Stomach (tissue), 9 donors: ENCODE data around the gene DPCD. TPM values are rescaled to one million over a fixed set of nuclear protein-coding genes. Genes with fewer than 3 reads are reported as not detected.
"Not testable (repeated sequence)": the region's sequence is repeated elsewhere in the genome, so short reads cannot be mapped to it uniquely, and the experiment has no call there.

ENCODE experiments used
- DNase-seq, 2 donors: peaks; one replicate each; pipeline versions ENCODE4 v3.0.0 to v3.0.0-alpha.2; 2013 to 2019
- H3K27ac ChIP-seq, 5 donors: fragments of 200-600 bp in 4 of 5; sonication (generic) in 4 of 5; one replicate each; pipeline ENCODE4 v1.5.1; 2013 to 2019; ENCODE audit warnings: mild to moderate bottlenecking in 1 of 5, moderate library complexity in 1 of 5
- H3K27me3 ChIP-seq, 3 donors: fragments of 200-600 bp; sonication (generic); one replicate each; pipeline ENCODE4 v1.5.1; 2017 to 2019; ENCODE audit warnings: mixed run types in 1 of 3
- H3K36me3 ChIP-seq, 4 donors: fragments of 200-600 bp; sonication (generic); 1 replicate in 3 of 4; 2 replicates in 1 of 4; pipeline ENCODE4 v1.5.1; 2016 to 2019
- H3K4me1 ChIP-seq, 4 donors: fragments of 200-600 bp; sonication (generic); one replicate each; pipeline ENCODE4 v1.5.1; 2016 to 2019
- H3K4me3 ChIP-seq, 4 donors: fragments of 200-600 bp; sonication (generic) in 3 of 4; one replicate each; pipeline ENCODE4 v1.5.1; 2016 to 2019; ENCODE audit warnings: mild to moderate bottlenecking in 1 of 4
- H3K9me3 ChIP-seq, 4 donors: fragments of 200-600 bp; sonication (generic); one replicate each; pipeline ENCODE4 v1.5.1; 2016 to 2019
- EP300 ChIP-seq: sonication (generic); formaldehyde crosslinking; IDR thresholded peaks from one replicate; pipeline ENCODE4 v1.6.1; 2017; ENCODE audit warnings: antibody characterized with exemption
- POLR2A ChIP-seq, 4 donors: fragments of 450-650 bp; IDR thresholded peaks; one replicate each; pipeline ENCODE4 v1.6.1; 2016; ENCODE audit warnings: antibody characterized with exemption in 4 of 4, control low read depth in 2 of 4, mild to moderate bottlenecking in 1 of 4, moderate library complexity in 1 of 4
- POLR2AphosphoS5 ChIP-seq, 3 donors: sonication (generic); formaldehyde crosslinking; IDR thresholded peaks; one replicate each; pipeline ENCODE4 v1.6.1; 2016; ENCODE audit warnings: antibody characterized with exemption in 3 of 3
- WGBS, 5 donors: extraction: QIAGEN DNeasy Blood & Tissue Kit in 3 of 5; methylation state at CpG; one replicate each; pipeline versions ENCODE4 v1.1.5 to v1.1.7; 2013 to 2018; 5-methylcytosine and 5-hydroxymethylcytosine counted together
- intact Hi-C: fragments of 100-400 bp; cut with DNase I; formaldehyde crosslinking; loops from one replicate; pipeline ENCODE4 v1.15.1; 2023; ENCODE audit warnings: low total_unique reads
- polyA plus RNA-seq, 3 donors: library from polyadenylated mRNA; stranded (reverse); fragments of 200-250 nt; gene quantifications; one replicate each; pipeline ENCODE4 v1.2.3, GENCODE V29; 2013
- total RNA-seq, 5 donors: library from RNA; depleted of rRNA; stranded (reverse); fragments of >200 nt; gene quantifications; one replicate each; pipeline versions ENCODE4 v1.1.0 to v1.2.3, GENCODE V29; 2014 to 2016
- TF ChIP-seq, protein P1 (sequence below), 7 experiments: fragments of 450-650 bp in 4 of 7; fragments of 200-600 bp in 3 of 7; sonication (generic) in 3 of 7; IDR thresholded peaks; one replicate each; pipeline ENCODE4 v1.5.1; 2016 to 2019; ENCODE audit warnings: antibody characterized with exemption in 7 of 7, control low read depth in 2 of 7, mild to moderate bottlenecking in 1 of 7
- donor health status: healthy with polysubstance abuse.
- donor health status: Bipolar disorder and iron deficiency.
- donor health status: healthy.

DPCD gene
- total and polyA plus RNA-seq, 8 donors = 6.7 to 86.6 (median 21.1) TPM

DNA sequence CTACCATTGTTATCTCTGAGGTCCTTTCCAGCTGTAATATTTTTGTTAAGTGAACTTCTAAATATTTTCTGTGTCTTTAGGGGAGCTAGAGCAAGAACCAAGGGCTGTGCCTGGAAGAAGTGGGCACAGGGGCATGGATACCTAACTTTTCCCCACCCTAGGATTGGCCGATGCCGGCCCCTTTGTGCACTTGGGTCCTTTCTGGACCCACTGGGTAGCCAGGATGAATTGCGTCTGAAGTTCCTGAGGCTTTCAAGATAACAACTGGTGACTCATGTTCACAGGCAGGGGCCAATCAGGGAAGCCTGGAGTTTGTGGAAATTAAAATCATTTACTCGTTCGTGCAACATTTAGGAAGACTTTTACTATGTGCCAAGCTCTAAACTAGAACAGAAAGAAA lies 758 bp downstream of the DPCD start:
- DNase-seq = no peak

DNA sequence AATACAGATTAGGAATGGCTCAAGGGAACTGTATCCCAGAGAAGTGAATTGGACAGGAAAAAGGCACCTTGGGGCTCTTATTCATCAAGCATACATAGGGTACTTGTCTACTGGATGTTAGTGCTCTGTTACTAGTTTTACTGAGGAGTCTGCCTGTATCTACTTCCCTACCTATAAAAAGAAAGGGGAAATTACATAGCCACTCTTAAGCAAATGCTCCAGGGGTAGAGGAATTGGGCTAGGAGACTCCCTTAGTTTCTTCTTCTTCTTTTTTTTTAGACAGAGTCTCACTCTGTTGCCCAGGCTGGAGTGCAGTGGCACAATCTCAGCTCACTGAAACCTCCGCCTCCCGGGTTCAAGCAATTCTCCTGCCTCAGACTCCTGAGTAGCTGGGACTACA lies 5.2 kb downstream of the DPCD start:
- intact Hi-C loops, DNase-seq: not testable (repeated sequence)
- WGBS, 5 donors = 64 to 99% (median 75%) methylated on average over 2 of the region's 2 CpGs

More for the DNA sequence above, 758 bp downstream of the DPCD start:
- TF ChIP-seq POLR2A (IDR thresholded peaks at IDR 0.05) = no peak
- TF ChIP-seq EP300 = no peak
- TF ChIP-seq, protein P1, sequence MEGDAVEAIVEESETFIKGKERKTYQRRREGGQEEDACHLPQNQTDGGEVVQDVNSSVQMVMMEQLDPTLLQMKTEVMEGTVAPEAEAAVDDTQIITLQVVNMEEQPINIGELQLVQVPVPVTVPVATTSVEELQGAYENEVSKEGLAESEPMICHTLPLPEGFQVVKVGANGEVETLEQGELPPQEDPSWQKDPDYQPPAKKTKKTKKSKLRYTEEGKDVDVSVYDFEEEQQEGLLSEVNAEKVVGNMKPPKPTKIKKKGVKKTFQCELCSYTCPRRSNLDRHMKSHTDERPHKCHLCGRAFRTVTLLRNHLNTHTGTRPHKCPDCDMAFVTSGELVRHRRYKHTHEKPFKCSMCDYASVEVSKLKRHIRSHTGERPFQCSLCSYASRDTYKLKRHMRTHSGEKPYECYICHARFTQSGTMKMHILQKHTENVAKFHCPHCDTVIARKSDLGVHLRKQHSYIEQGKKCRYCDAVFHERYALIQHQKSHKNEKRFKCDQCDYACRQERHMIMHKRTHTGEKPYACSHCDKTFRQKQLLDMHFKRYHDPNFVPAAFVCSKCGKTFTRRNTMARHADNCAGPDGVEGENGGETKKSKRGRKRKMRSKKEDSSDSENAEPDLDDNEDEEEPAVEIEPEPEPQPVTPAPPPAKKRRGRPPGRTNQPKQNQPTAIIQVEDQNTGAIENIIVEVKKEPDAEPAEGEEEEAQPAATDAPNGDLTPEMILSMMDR (IDR thresholded peaks at IDR 0.05) = no peak
- no peak for TF ChIP-seq POLR2AphosphoS5 (IDR thresholded peaks at IDR 0.05)
- Histone ChIP-seq H3K4me3 (peak overlapping the region; percentile 82 to 98 (median 90)), H3K27ac (no peak overlapping the region), H3K27me3 (no peaks in the 10 kb centered on the region), H3K9me3 (no peaks in the 10 kb centered on the region), H3K4me1 (peaks cover 18 to 34% (median 30%) of the 10 kb centered on the region in 4 donors), H3K36me3 (peaks cover 0 to 22% (median 21%) of the 10 kb centered on the region in 4 donors)
- intact Hi-C loops = no loop called here
- WGBS, 5 donors = 35 to 44% (median 39%) methylated on average over 5 of the region's 5 CpGs

GRCh38 chr10:101595591-101596433 lies 7.7 kb downstream of the DPCD start:
- no peaks in the 10 kb centered on the region for H3K27me3 ChIP-seq

More for the DNA sequence above, 5.2 kb downstream of the DPCD start:
- H3K4me1 ChIP-seq = peaks cover 6 to 13% (median 11%) of the 10 kb centered on the region in 4 donors
- not testable (repeated sequence) for H3K4me3 ChIP-seq, H3K27ac ChIP-seq, H3K27me3 ChIP-seq, H3K9me3 ChIP-seq
- peaks cover 0 to 16% (median 7%) of the 10 kb centered on the region in 4 donors for H3K36me3 ChIP-seq

GRCh38 chr10:101597091-101597900 lies 9.2 kb downstream of the DPCD start:
- TF ChIP-seq, protein P1 (IDR thresholded peaks at IDR 0.05) = no peak
- TF ChIP-seq EP300 (no peak), POLR2A (IDR thresholded peaks at IDR 0.05) (no peak)
- H3K36me3 ChIP-seq = peaks cover 0 to 30% (median 14%) of the 10 kb centered on the region in 4 donors
- intact Hi-C loops = no loop called here
- DNase-seq = no peak
- WGBS, 5 donors = 74 to 83% (median 79%) methylated on average over 14 of the region's 14 CpGs
- no peaks in the 10 kb centered on the region for H3K4me1 ChIP-seq
- no peaks in the 10 kb centered on the region for H3K27me3 ChIP-seq
- no peak overlapping the region for H3K4me3 ChIP-seq
- no peak overlapping the region for H3K27ac ChIP-seq
- no peaks in the 10 kb centered on the region for H3K9me3 ChIP-seq

More at GRCh38 chr10:101595591-101596433, 7.7 kb downstream of the DPCD start:
- no peak for DNase-seq
- no peak for TF ChIP-seq POLR2AphosphoS5 (IDR thresholded peaks at IDR 0.05)
- TF ChIP-seq EP300 = no peak
- TF ChIP-seq, protein P1 (IDR thresholded peaks at IDR 0.05) = no peak
- no peak for TF ChIP-seq POLR2A (IDR thresholded peaks at IDR 0.05)
- peaks cover 0 to 23% (median 10%) of the 10 kb centered on the region in 4 donors for H3K36me3 ChIP-seq
- 76 to 90% (median 84%) methylated on average over 13 of the region's 13 CpGs for WGBS, 5 donors
- intact Hi-C loops = no loop called here
- H3K4me1 ChIP-seq = no peaks in the 10 kb centered on the region
- H3K27ac ChIP-seq = no peak overlapping the region
- no peak overlapping the region for H3K4me3 ChIP-seq
- H3K9me3 ChIP-seq = no peaks in the 10 kb centered on the region
